ENCODE results near the gene MRPL32.

The MRPL32 gene

DNA sequence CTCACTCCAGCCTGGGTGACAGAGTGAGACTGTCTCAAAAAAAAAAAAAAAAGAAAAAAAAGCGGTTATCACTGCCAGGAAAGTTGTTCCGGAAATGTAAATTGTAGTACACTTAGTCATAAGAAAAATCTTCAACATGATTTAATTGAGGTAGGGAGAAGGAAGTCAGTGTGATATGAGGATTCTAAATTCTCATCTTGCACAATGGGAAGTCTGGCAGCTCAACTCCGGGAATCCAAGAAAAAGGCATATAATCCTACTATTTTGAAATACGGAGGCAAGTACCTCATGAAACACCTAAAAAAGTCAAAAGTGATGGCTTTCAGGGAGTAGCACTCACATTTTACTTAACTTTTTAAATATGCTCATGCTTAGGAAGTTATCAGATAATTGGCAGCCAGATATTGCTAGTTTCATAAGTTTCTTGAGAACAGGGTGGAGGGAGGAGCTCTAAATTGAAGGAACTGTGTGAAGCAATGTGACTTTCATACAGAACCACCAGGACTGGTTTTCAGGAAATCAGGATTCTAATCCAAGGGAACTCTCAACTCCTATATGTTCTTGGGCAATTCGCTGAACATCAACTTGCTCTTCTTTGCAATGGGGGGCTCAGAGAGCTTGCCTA, 17.6 kb upstream of the MRPL32 start:
- TF ChIP-seq, protein P1, sequence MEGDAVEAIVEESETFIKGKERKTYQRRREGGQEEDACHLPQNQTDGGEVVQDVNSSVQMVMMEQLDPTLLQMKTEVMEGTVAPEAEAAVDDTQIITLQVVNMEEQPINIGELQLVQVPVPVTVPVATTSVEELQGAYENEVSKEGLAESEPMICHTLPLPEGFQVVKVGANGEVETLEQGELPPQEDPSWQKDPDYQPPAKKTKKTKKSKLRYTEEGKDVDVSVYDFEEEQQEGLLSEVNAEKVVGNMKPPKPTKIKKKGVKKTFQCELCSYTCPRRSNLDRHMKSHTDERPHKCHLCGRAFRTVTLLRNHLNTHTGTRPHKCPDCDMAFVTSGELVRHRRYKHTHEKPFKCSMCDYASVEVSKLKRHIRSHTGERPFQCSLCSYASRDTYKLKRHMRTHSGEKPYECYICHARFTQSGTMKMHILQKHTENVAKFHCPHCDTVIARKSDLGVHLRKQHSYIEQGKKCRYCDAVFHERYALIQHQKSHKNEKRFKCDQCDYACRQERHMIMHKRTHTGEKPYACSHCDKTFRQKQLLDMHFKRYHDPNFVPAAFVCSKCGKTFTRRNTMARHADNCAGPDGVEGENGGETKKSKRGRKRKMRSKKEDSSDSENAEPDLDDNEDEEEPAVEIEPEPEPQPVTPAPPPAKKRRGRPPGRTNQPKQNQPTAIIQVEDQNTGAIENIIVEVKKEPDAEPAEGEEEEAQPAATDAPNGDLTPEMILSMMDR (IDR thresholded peaks at IDR 0.05): no peak
- TF ChIP-seq ZFX (IDR thresholded peaks at IDR 0.05; ENCODE audit: borderline replicate concordance): no peak
- H3K27ac ChIP-seq: no peak overlapping the region

DNA sequence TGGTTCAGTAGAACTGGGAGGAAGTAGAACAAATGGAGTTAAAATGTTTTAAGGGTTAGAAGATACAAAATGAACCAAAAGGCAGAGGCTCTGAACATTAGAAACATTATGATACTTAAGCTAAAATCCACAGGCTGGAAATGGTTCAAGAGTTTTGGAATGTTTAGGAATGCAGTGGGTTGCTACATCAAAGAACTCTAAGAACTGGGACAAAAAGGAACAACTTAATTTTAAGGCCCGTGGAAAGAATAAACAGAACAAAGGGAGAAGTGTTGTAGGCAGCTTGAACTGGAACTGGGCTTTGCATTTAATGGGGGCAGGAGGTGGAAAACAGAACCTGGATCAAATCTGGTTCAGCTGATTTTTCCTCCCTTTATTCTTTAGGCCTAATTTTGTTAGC, 16.8 kb upstream of the MRPL32 start:
- TF ChIP-seq, protein P1 (IDR thresholded peaks at IDR 0.05): no peak
- TF ChIP-seq ZFX (IDR thresholded peaks at IDR 0.05; ENCODE audit: borderline replicate concordance): no peak
- H3K27ac ChIP-seq: no peak overlapping the region

DNA sequence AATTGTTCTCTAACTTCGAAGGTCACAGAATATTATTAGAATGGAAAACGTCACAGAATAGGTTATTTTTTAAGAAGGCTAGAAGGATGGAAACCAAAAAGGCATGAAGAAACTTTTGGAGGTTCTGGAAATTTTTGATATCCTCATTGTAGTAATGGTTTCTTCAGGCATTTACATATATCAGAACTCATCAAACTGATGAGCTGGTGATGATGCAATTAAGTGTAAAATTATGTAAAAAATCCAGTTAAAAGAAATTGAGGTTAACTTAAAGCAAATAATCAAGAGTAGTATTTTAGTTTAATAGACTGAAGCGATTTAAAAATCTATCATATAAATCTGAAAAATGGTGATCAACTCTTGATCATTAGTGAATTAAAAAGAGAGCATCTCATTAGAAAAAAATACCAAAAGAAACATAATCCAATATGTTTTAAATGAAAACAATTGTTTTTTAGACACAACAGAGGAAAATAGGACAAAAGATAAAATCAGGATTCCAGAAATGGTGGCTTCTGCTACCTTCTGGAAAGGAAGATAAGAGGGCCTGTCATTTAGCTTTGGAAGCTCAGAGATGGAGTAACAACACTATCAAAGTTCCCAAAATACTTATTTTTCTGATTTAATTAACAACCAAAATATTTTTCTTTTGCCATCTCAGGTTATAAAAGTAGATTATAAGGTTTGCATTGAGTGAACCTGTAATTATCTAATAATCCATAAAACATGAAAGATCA, 10.0 kb upstream of the MRPL32 start:
- no peak overlapping the region for H3K27ac ChIP-seq
- no peak for TF ChIP-seq ZFX (IDR thresholded peaks at IDR 0.05; ENCODE audit: borderline replicate concordance)
- TF ChIP-seq, protein P1 (IDR thresholded peaks at IDR 0.05): no peak

DNA sequence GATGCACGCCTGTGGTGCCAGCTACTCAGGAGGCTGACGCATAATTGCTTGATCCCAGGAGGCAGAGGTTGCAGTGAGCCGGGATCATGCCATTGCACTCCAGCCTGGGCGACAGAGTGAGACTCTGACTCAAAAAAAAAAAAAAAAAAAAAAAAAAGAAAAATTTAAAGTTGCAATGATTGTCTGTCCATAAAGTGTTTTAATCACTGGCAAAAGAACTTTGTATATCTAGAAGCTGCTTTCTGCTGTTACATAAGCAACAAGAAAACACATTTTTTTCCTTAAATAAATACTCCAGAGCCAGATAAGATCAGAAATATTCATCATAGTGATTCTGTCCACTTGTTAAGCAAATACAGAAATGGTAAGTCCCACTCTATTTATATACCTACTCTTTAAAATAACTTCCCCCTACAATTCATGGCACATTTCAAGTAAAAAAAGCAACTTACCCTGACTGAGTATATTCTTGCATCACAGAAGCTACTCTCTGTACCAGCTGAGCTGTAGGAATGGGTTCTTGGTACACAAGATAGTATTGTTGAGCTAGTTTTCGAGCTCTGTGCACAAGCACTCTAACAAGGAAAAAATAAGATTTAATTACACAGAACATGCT, 7.8 kb upstream of the MRPL32 start:
- H3K27ac ChIP-seq: no peak overlapping the region
- TF ChIP-seq, protein P1 (IDR thresholded peaks at IDR 0.05): no peak
- no peak for TF ChIP-seq ZFX (IDR thresholded peaks at IDR 0.05; ENCODE audit: borderline replicate concordance)

DNA sequence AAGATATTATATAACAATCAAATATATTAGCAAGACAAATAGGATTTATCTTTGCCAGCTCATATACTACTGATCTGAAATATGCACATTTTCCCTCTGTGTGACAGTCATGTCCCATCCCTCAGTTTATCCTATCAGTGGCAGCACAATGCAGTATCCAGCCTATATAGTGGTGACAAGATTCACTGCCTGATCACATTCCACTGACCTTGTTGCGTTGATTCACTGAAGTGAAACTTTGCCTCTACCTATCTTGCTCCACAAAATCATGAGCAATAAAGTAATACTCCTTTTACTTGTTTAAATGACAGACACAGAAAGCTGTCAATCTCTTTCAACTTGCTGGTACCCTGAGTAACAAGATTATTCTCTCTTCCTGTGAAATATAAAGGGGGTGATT, 6.5 kb upstream of the MRPL32 start:
- H3K27ac ChIP-seq: no peak overlapping the region
- no peak for TF ChIP-seq ZFX (IDR thresholded peaks at IDR 0.05; ENCODE audit: borderline replicate concordance)
- TF ChIP-seq, protein P1 (IDR thresholded peaks at IDR 0.05): no peak

DNA sequence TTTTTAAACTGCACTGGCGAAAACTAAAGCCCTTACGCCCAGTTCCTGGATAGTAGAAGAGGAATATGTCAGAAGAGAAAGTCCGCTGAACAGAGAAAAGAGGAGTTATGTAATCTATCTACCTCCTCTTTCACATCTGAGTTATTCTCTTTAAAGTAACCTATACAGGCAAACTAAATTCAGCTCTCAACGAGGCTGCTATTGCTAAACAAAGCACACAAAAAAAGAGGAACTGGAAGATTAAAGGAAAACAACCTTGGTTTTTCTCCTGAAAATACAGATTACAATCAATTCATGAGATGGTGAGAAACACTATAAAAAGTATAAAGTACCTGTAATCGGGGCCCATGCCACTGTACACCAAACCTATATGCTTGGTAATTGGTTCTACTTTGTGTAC, 6.0 kb upstream of the MRPL32 start:
- H3K27ac ChIP-seq: no peak overlapping the region
- no peak for TF ChIP-seq ZFX (IDR thresholded peaks at IDR 0.05; ENCODE audit: borderline replicate concordance)
- TF ChIP-seq, protein P1 (IDR thresholded peaks at IDR 0.05): no peak

DNA sequence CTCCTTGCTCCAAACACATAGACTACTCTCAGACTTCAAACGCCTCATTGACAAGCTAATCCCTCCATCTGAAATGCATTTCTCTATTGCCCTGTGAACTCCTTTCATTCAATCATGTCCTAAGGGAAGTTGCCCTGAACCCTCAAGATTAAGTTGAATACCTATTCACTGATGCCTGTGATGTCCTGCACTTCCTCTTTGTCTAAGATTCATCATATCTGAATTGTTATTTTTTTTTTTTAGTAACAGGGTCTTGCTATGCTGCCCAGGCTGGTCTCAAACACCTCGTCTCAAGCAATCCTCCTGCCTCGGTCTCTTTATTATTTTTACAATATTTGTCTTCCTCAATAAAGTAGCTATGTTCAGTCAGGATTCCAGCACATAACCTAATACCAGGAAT, 3.4 kb upstream of the MRPL32 start:
- no peak for TF ChIP-seq ZFX (IDR thresholded peaks at IDR 0.05; ENCODE audit: borderline replicate concordance)
- TF ChIP-seq, protein P1 (IDR thresholded peaks at IDR 0.05): no peak
- no peak overlapping the region for H3K27ac ChIP-seq

Data from 22Rv1 (cell line).